Left lung (tissue), 10 donors: ENCODE data around the gene KYNU. TPM values are rescaled to one million over a fixed set of nuclear protein-coding genes. Genes with fewer than 3 reads are reported as not detected.
"Not testable (repeated sequence)": the region's sequence is repeated elsewhere in the genome, so short reads cannot be mapped to it uniquely, and the experiment has no call there.

ENCODE experiments used
- ATAC-seq: fragments of 200-7000 bp; cut with Tn5 transposase; one replicate; pipeline ENCODE4 v1.9.1; 2020; ENCODE audit warnings: moderate library complexity
- DNase-seq, 4 donors: peaks; one replicate each; pipeline ENCODE4 v3.0.0-alpha.2; 2013 to 2020
- H3K27ac ChIP-seq, 2 donors: fragments of 200-600 bp; sonication (generic) in 1 of 2; one replicate each; pipeline versions ENCODE4 v1.5.0 to v1.8.0; 2020 to 2021
- H3K27me3 ChIP-seq, 2 donors: fragments of 200-600 bp; sonication (generic) in 1 of 2; one replicate each; pipeline versions ENCODE4 v1.5.0 to v1.8.0; 2020 to 2021
- H3K36me3 ChIP-seq, 2 donors: fragments of 200-600 bp; sonication (generic) in 1 of 2; one replicate each; pipeline versions ENCODE4 v1.5.0 to v1.8.0; 2020 to 2021
- H3K4me1 ChIP-seq, 2 donors: fragments of 200-600 bp; one replicate each; pipeline ENCODE4 v1.8.0; 2021
- H3K4me3 ChIP-seq, 2 donors: fragments of 200-600 bp; sonication (generic) in 1 of 2; one replicate each; pipeline versions ENCODE4 v1.5.0 to v1.8.0; 2020 to 2021; ENCODE audit warnings: mild to moderate bottlenecking in 1 of 2
- H3K9me3 ChIP-seq, 2 donors: fragments of 200-600 bp; sonication (generic) in 1 of 2; one replicate each; pipeline versions ENCODE4 v1.5.0 to v1.8.0; 2020 to 2021
- CTCF ChIP-seq, 2 donors: fragments of 200-600 bp; sonication (generic) in 1 of 2; IDR thresholded peaks; one replicate each; pipeline versions ENCODE4 v1.5.0 to v1.8.0; 2021; ENCODE audit warnings: antibody characterized with exemption in 2 of 2
- intact Hi-C, 2 donors: fragments of 100-400 bp; cut with DNase I; formaldehyde crosslinking; loops; one replicate each; pipeline versions ENCODE4 v1.11.2 to v1.14.2; 2022
- polyA plus RNA-seq, 6 donors: library from polyadenylated mRNA; unstranded; fragments of 120-200 nt; gene quantifications; one replicate each; pipeline ENCODE4 v1.2.1, GENCODE V29; 2013; ENCODE audit not compliant: insufficient read length in 6 of 6
- total RNA-seq, 2 donors: library from RNA; stranded (reverse); fragmentation: NEBNext Ultra II Directional; extraction: Animal tissue kit (Norgen Biotek cat#: 25700); gene quantifications; one replicate each; pipeline ENCODE4 v1.2.1, GENCODE V29; 2021
- donor health status: DM: no; HTN: yes; CAD: no.
- donor health status: DM: no; HTN: no; CAD: no.

Gene KYNU
- total and polyA plus RNA-seq, 8 donors, result 0.72 to 29.7 (median 0.84) TPM

- Histone ChIP-seq H3K4me3 (peak overlapping the region in 1 of 2 donors; percentile 7), H3K27me3 (no peaks in the 10 kb centered on the region), H3K36me3 (no peaks in the 10 kb centered on the region), H3K9me3 (no peaks in the 10 kb centered on the region), H3K27ac (peak overlapping the region in 1 of 2 donors; percentile 71), H3K4me1 (peaks cover 0 to 48% of the 10 kb centered on the region in 2 donors)
- no peak for ATAC-seq
- DNase-seq, result no peak
- no peak for TF ChIP-seq CTCF (IDR thresholded peaks at IDR 0.05)
- intact Hi-C loops, result no loop called here
These were observed 11.0 kb upstream of the KYNU start for GRCh38 chr2:142866426-142866825.

GRCh38 chr2:142867136-142867535, 10.3 kb upstream of the KYNU start:
- no peak for ATAC-seq
- Histone ChIP-seq H3K36me3 (no peaks in the 10 kb centered on the region), H3K4me3 (no peak overlapping the region), H3K9me3 (no peaks in the 10 kb centered on the region), H3K27me3 (no peaks in the 10 kb centered on the region), H3K27ac (peak overlapping the region in 1 of 2 donors; percentile 73), H3K4me1 (peaks cover 0 to 49% of the 10 kb centered on the region in 2 donors)
- intact Hi-C loops, result no loop called here
- TF ChIP-seq CTCF (IDR thresholded peaks at IDR 0.05), result no peak
- DNase-seq, result no peak

- H3K4me1 ChIP-seq, result peaks cover 0 to 61% of the 10 kb centered on the region in 2 donors
- DNase-seq, result peak in 2 of 4 donors; percentile 83 to 87
- TF ChIP-seq CTCF (IDR thresholded peaks at IDR 0.05), result no peak
- peak; percentile 89 for ATAC-seq
- no peaks in the 10 kb centered on the region for H3K9me3 ChIP-seq
- no peaks in the 10 kb centered on the region for H3K27me3 ChIP-seq
- H3K36me3 ChIP-seq, result no peaks in the 10 kb centered on the region
- intact Hi-C loops, result no loop called here
- peak overlapping the region in 1 of 2 donors; percentile 73 for H3K27ac ChIP-seq
- H3K4me3 ChIP-seq, result no peak overlapping the region
These were observed 9.2 kb upstream of the KYNU start for GRCh38 chr2:142868229-142868762.

DNA sequence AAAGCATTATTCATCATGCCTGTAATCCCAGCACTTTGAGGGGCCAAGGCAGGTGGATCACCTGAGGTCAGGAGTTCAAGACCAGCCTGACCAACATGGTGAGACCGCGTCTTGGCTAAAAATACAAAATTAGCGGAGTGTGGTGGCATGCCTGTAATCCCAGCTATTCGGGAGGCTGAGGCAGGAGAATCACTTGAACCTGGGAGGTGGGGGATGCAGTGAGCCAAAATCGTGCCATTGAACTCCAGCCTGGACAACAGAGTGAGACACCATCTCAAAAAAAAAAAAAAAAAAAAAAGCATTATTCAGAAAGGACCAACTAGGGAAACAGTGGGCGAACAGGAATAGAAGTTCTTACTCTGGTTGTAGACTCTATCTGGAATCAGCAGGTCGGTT, 8.4 kb upstream of the KYNU start:
- ATAC-seq, H3K36me3 ChIP-seq, H3K4me3 ChIP-seq, intact Hi-C loops, H3K9me3 ChIP-seq, DNase-seq, H3K27ac ChIP-seq, H3K27me3 ChIP-seq: not testable (repeated sequence)
- peaks cover 0 to 68% of the 10 kb centered on the region in 2 donors for H3K4me1 ChIP-seq

DNA sequence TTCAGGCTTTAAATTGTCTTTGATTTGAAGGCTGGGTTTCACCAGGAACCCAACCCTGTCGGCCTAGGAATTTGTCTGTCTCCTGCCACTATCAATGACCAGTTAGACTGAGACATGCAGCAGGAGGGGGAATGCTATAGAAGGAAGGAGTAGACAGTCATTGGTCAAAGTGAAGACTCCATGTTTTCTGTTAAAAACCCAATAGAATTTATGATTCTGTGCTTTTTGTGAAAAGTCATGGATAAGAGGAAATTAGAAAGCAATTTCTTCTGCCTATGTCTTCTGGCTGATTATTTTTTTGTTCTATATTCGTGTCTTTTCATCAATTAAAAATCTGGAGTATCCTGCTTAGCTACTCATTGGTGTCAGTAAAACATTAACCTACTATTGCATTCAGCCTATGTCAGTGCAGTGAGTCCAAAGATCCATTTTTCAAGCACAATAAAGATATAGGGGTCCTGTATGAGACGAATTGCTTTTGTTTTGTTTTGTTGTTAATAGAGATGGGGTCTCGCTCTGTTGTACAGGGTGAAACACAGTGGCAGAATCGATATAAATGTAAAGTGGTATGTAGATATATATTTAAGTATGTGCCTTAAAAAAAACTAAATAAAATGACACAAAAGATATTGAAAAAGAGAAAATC, 7.9 kb upstream of the KYNU start:
- DNase-seq, result no peak
- H3K4me1 ChIP-seq, result peaks cover 0 to 73% of the 10 kb centered on the region in 2 donors
- no peaks in the 10 kb centered on the region for H3K9me3 ChIP-seq
- H3K4me3 ChIP-seq, result no peak overlapping the region
- H3K27ac ChIP-seq, result no peak overlapping the region
- ATAC-seq, result no peak
- no peaks in the 10 kb centered on the region for H3K27me3 ChIP-seq
- no peak for TF ChIP-seq CTCF (IDR thresholded peaks at IDR 0.05)
- intact Hi-C loops, result no loop called here
- no peaks in the 10 kb centered on the region for H3K36me3 ChIP-seq
